NOMO-1 treated with dmso at 0.1 percent for 144 hours (cell line): Measurements from ENCODE around the gene PPP1R1A.

Source experiments
- DNase-seq: peaks from one replicate; lab custom pipeline; 2025; ENCODE audit not compliant: unreplicated experiment; lab: John Stamatoyannopoulos, UW

Gene PPP1R1A

GRCh38 chr12:54588110-54588889, at the start of gene PPP1R1A:
Gene PPP1R1A, minus strand, starts transcription at chr12:54588659. Its CDS starts 171 bp downstream, at chr12:54588488.
- no peak for DNase-seq

- no peak for DNase-seq
Observed at GRCh38 chr12:54634795-54635194, 46.3 kb upstream of the PPP1R1A start, which contains the start of gene LACRT. Gene LACRT, minus strand, starts transcription at chr12:54634895. Its CDS starts 54 bp downstream, at chr12:54634841.

GRCh38 chr12:54631988-54632728, 43.7 kb upstream of the PPP1R1A start:
- no peak for DNase-seq

DNA sequence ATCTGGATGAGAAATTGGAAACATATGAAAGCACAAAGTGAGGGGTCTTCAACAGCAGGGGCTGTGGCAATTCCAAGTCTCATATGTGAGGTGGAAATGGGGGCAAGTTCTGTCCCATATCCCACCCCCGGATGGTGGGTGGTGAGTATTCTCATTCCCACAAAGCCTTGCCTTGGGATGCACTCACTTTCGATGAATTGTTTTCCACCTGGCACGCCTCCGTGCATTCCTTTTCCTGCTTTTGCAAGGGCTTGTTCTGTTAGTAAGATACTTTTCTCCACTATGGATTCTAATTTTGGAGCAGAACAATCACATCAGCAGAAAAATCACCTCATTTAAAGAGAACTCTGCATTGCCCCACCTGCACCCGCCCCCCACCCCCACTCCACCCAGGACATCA, 43.1 kb upstream of the PPP1R1A start:
- DNase-seq: no peak

DNA sequence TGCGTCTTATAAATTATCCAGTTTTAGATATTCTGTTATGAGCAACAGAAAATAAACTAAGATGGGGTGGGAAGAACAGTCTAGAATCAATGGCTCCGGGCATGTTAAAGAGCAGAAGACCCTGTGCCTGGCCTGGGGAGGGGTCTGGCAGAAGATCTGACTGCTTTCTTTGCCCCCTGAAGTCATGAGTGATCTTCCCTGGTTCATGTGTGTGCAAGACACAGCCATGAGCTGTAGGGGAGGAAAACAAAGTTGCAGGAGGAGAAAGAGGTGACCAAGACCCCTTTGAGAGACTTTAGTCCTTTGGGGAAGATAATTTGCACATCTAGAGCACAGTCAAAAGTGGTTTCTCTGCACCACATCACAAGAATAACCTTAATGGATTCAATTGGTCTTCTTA, 41.5 kb upstream of the PPP1R1A start:
- DNase-seq: no peak

DNA sequence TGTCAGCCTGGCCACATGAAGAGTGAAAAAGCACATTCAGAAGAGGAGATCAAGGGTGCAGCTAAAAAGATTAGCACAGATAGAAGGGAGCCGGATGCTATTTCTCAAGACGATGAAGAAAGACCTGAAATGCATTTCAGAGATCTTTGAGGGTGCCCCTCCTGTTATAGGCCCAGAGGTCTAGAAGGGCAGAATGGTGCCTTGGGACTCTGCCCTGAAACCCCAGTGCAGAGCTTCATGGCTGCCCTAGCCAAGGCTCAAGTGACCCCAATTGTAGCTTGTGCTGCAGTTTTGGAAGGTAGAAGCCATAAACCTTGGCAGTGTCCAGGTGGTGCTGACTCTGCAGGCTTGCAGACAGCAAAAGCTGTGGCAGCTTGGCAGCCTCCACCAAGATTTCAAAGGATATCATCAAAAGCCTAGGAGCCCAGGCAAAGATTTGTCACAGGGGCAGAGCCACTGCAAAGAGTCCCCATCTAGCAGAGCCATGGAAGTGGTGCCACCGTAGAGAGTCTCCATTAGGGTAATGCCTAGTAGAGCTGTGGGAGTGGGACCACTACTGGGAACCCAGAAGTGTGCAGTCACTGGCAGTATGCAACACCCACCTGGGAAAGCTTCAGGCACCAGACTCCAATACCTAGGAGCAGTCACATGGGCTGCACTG, 39.9 kb upstream of the PPP1R1A start:
- no peak for DNase-seq

- DNase-seq: no peak
Observed at GRCh38 chr12:54627304-54627703, 38.8 kb upstream of the PPP1R1A start.

- no peak for DNase-seq
Observed at GRCh38 chr12:54625598-54625997, 37.1 kb upstream of the PPP1R1A start.

DNA sequence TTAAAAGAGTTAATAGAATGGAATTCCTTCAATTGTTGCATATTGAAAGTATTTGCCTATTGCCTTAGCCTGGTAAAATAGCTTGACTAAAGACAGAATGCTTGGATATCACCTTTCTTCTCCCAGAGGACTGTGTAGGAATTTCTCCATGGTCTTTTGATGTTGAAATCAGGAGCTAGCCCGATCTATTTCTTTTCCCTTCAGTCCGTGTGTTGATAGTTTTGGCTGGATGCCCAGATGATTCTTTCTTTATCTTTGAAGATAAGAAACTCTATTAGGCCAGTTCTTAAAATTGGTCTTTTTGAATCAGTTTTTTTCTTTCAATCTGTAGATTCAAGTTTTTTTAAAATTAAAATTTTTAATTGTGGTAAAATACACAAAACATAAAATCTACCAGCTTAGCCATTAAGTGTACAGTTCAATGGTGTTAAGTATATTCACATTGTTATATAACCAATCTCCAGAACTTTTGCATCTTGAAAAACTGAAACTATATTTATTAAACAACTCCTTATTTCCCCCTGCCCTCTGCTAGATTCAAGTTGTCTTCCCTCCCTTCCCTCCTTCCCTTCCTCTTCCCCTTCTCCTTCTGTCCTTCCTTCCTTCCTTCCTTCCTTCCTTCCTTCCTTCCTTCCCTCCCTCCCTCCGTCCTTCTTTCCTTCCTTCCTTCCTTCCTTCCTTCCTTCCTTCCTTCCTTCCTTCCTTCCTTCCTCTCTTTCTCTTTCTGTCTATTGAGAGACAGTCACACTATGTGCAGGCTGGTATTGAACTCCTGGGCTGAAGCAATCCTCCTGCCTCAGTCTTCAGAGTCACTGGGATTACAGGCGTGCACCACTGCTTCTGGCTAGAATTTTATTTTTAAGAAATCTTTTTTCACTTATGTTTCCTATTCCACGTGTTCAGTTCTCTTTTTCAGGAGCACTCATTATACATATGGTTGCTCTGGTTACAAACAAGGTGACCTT, 36.1 kb upstream of the PPP1R1A start:
- no peak for DNase-seq

DNA sequence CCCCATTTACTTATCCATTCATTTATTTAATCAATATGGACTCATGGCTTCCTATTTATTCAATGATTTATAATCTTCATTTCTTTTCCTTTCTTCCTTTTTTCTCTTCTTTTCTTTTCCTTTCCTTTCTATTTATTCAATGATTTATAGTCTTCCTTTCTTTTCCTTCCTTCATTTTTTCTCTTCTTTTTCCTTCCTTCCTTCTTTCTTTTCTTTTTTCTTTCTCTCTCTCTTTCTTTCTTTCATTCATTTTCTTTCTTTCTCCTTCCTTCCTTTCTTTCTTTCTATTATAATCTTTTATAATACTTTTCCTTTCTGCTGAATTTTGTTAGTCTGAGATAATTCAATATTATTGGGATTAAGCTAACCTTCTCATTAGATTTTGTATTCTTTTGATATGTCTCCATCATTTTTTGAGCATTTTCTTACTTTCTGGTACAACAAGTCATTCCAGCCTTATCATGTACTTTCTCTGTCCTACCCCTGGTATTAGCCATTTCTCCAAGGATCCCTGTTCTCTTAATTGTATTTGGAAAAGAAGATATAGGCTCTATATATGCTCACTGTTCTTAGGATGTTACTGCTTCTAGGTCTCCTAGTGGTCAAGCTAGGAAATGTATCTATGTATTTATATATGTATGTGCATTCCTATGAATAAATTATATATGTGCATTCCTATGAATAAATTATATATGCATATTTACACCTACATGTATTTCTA, 34.2 kb upstream of the PPP1R1A start:
- DNase-seq: no peak

GRCh38 chr12:54616933-54617680, 28.6 kb upstream of the PPP1R1A start:
- DNase-seq: peak; percentile 42

- DNase-seq: no peak
Observed at GRCh38 chr12:54612225-54612750, 23.8 kb upstream of the PPP1R1A start.

GRCh38 chr12:54611715-54612149, 23.3 kb upstream of the PPP1R1A start:
- no peak for DNase-seq

DNA sequence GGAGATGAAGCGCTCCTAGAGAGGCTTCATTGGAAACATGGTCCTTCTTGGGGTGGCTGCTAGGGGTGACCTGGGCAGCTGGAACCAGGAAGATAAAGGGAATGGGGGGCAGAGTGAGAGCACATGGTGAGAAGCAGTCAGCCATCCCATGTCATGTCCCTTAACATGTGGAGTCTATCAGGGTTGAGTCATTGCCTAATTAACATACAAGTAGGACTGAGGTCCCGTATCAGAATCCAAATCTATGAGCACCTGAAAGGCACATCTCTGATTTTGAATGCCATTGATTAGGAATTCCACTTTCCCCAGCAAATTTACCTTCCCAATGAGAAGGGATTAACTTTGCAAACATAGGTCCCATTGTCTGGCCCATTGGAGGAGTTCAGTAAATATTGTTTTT, 20.3 kb upstream of the PPP1R1A start:
- no peak for DNase-seq

GRCh38 chr12:54608156-54608555, 19.7 kb upstream of the PPP1R1A start:
- DNase-seq: no peak

GRCh38 chr12:54606556-54606955, 18.1 kb upstream of the PPP1R1A start:
- DNase-seq: no peak

GRCh38 chr12:54605138-54605970, 16.9 kb upstream of the PPP1R1A start:
- no peak for DNase-seq

GRCh38 chr12:54604436-54604835, 16.0 kb upstream of the PPP1R1A start:
- no peak for DNase-seq
